Subcutaneous abdominal adipose tissue (tissue), 5 donors: ENCODE data around the gene CENPS.

Source experiments
- H3K27ac ChIP-seq: one replicate; pipeline ENCODE4 v1.7.0; 2013; ENCODE audit warnings: low read depth, mild to moderate bottlenecking, inconsistent platforms, low read length, moderate library complexity
- H3K27me3 ChIP-seq, 5 donors: one replicate each; pipeline ENCODE4 v1.7.0; 2013; ENCODE audit warnings: low read length in 5 of 5, inconsistent platforms in 1 of 5; ENCODE audit not compliant: control insufficient read depth in 5 of 5, insufficient read depth in 4 of 5
- H3K36me3 ChIP-seq, 5 donors: one replicate each; pipeline ENCODE4 v1.7.0; 2013; ENCODE audit warnings: low read length in 5 of 5; ENCODE audit not compliant: control insufficient read depth in 5 of 5, insufficient read depth in 5 of 5
- H3K4me1 ChIP-seq, 5 donors: one replicate each; pipeline ENCODE4 v1.7.0; 2013; ENCODE audit warnings: low read length in 5 of 5, mild to moderate bottlenecking in 3 of 5, moderate library complexity in 1 of 5; ENCODE audit not compliant: control insufficient read depth in 5 of 5, insufficient read depth in 5 of 5
- H3K4me3 ChIP-seq, 5 donors: one replicate each; pipeline ENCODE4 v1.7.0; 2013; ENCODE audit warnings: low read length in 5 of 5, low read depth in 1 of 5
- H3K9ac ChIP-seq, 5 donors: one replicate each; pipeline ENCODE4 v1.7.0; 2013; ENCODE audit warnings: low read length in 5 of 5, mild to moderate bottlenecking in 4 of 5, moderate library complexity in 3 of 5
- H3K9me3 ChIP-seq, 5 donors: one replicate each; pipeline ENCODE4 v1.7.0; 2013; ENCODE audit warnings: low read length in 5 of 5; ENCODE audit not compliant: control insufficient read depth in 5 of 5
- donor health status: healthy.
- donor health status: healthy.
- donor health status: healthy.
- donor health status: healthy.
- donor health status: healthy.

Gene CENPS

DNA sequence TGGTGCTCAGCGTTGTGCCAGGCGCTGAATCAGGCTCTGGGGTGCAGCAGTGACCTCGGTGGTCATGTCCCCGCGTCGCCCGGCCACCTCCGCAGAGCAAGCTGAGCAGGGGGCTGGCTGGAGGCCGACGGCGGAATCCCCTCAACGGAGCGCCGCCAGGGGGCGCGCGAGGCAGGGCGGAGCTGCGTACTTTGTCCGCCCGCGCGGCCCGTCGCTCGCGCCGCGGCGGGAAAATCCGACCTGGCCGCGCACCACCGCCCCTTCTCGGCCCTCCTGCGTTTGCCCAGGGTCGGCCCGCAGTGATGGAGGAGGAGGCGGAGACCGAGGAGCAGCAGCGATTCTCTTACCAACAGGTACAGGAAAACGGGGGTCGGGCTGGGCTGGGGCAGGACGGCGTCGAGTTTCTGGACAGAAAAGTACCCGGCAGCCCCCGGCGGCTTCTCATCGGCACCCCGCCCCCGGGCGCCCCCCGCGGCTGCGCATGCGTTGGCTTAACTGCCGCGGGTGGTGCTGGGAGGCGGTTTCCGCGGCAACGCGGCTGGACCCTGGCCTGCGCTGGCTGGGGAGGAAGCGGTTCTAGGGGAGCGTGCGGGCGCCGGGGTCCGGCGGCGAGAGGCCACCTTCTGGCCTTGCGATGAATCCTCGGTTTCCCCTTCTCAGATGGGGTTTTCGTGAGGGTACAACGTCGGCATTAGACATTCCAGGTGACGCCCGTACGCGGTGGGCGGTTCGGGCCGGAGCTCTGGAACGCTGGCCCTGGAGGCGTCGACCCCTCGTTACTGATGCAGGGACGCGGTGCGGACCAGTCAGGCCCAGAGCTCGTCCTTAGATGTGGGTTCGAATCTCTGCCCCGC lies at the start of gene CENPS:
Gene CENPS, plus strand, starts transcription at position 218 of the 854 bp plus-strand sequence. Its CDS starts 85 bp downstream, at position 303.
- Histone ChIP-seq H3K27me3 (no peaks in the 10 kb centered on the region), H3K4me3 (peak within 1 kb of the TSS; percentile 79 to 95 (median 90)), H3K36me3 (no peaks in the 10 kb centered on the region), H3K4me1 (peaks cover 6 to 26% (median 21%) of the 10 kb centered on the region in 5 donors), H3K9ac (peak within 1 kb of the TSS; percentile 44 to 92 (median 83)), H3K9me3 (no peaks in the 10 kb centered on the region), H3K27ac (peak within 1 kb of the TSS; percentile 37)

DNA sequence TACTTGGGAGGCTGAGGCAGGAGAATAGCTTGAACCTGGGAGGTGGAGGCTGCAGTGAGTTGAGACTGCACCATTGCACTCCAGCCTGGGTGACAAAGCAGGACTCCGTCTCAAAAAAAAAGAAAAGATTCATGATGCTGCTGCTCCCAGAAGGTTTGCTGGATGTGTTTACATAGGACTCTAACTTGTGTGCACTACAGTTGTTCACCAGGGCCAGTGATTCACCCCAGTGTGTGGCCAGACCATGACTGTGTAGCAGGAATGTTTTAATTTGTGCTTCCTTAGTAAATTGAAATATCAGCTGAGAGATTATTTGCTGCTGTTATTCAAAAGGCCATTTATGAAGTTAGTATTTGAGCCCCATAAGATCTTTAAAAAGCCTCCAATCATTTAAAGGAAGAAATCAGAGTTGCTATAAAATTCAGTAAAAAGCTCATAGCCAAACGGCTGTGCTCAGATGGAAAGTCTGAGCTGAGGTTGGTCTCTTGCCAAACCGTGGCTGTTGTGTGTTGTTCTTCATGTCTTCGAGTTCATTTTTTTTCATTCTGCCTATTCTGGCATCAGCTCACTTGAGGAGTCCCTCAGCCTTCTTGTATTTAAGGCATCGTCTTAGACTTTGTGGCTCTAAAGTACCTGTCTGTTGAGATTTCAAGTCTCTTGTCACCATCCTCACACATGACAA lies 49.5 kb upstream of the CENPS start:
- Histone ChIP-seq H3K27ac (peak overlapping the region; percentile 12), H3K36me3 (peaks cover 6 to 42% (median 27%) of the 10 kb centered on the region in 5 donors)

DNA sequence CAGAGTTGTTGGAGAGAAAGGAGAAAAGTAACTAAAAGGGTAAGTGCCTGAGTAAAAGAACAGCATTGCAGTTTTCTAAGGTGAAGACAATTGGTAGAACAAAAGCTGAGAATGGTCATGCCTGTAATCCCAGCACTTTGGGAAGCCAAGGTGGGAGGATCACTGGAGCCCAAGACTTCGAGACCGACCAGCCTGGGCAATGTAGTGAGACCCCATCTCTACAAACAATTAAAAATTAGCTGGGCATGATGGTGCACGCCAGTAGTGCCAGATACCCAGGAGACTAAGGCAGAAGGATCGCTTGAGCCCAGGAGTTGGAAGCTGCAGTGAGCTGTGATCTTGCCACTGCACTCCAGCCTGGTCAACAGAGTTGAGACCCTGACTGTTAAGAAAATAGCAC lies 46.6 kb upstream of the CENPS start:
- Histone ChIP-seq H3K9ac (no peak overlapping the region), H3K36me3 (peaks cover 0 to 19% (median 9%) of the 10 kb centered on the region in 5 donors)

More for the DNA sequence above, 49.5 kb upstream of the CENPS start:
- Histone ChIP-seq H3K4me3 (no peak overlapping the region), H3K9ac (no peak overlapping the region), H3K4me1 (peaks cover 0 to 16% (median 6%) of the 10 kb centered on the region in 5 donors), H3K27me3 (no peaks in the 10 kb centered on the region), H3K9me3 (no peaks in the 10 kb centered on the region)

DNA sequence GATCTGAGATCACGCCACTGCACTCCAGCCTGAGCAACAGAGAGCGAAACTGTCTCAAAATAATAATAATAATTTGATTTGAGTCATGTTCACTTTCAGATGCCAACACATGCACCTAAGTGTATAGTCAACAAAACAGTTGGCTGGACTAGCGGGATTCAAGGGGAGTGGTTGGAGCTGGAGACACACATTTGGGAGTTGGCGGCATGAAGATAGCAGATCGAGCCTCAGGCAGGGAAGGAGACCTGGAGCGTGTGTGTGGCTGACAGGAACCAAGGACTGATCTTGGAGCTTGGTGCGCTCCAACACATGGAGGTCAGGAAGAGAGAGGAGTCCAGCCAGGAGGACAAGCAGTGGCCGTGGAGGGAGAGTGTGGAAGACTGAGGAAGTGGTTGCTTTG lies 46.0 kb upstream of the CENPS start:
- H3K9me3 ChIP-seq = no peaks in the 10 kb centered on the region
- no peak overlapping the region for H3K4me3 ChIP-seq
- H3K36me3 ChIP-seq = peaks cover 0 to 13% (median 5%) of the 10 kb centered on the region in 5 donors
- no peaks in the 10 kb centered on the region for H3K27me3 ChIP-seq
- peaks cover 13 to 43% (median 27%) of the 10 kb centered on the region in 5 donors for H3K4me1 ChIP-seq
- no peak overlapping the region for H3K9ac ChIP-seq
- H3K27ac ChIP-seq = no peak overlapping the region

More for the DNA sequence above, 46.6 kb upstream of the CENPS start:
- Histone ChIP-seq H3K27ac (no peak overlapping the region), H3K4me3 (no peak overlapping the region), H3K4me1 (peaks cover 13 to 37% (median 21%) of the 10 kb centered on the region in 5 donors), H3K9me3 (no peaks in the 10 kb centered on the region), H3K27me3 (no peaks in the 10 kb centered on the region)

DNA sequence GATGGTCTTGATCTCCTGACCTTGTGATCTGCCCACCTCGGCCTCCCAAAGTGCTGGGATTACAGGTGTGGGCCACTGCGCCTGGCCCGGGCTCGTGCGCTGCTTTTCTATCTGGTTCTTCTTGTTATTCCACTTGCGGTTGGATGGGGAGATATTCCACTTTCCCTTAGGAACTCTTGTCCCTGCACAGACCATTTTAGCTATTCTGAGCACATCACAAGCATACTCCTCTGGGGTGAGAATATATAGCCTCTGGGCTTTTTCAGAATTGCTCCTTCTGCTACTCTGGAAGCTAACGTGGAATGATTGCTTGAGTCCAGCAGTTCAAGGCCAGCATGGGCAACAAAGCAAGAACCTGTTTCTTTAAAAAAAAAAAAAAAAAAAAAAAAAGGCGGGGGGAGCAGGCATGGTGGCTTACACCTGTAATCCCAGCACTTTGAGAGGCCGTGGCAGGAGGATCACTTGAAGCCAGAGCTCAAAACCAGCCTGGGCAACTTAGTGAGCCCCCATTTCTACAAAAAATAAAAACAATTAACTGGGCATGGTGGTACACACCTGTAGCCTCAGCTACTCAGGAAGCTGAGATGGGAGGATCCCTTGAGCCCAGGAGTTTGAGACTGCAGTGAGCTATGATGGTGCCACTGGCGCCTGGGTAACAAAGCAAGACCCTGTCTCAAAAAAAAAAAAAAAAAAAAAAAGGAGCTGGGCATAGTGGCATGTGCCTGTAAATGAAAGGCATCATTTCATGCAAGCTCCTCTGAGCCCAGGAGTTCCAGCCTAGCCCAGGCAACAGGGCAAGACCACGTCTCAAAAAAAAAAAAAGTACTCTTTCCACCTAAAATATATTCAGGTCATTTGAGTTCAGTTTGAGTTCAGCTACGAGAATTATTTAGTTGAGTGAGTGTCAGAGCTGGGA lies 43.2 kb upstream of the CENPS start:
- H3K4me3 ChIP-seq = peak overlapping the region in 1 of 5 donors; percentile 10
- H3K27ac ChIP-seq = peak overlapping the region; percentile 84
- H3K27me3 ChIP-seq = no peaks in the 10 kb centered on the region

DNA sequence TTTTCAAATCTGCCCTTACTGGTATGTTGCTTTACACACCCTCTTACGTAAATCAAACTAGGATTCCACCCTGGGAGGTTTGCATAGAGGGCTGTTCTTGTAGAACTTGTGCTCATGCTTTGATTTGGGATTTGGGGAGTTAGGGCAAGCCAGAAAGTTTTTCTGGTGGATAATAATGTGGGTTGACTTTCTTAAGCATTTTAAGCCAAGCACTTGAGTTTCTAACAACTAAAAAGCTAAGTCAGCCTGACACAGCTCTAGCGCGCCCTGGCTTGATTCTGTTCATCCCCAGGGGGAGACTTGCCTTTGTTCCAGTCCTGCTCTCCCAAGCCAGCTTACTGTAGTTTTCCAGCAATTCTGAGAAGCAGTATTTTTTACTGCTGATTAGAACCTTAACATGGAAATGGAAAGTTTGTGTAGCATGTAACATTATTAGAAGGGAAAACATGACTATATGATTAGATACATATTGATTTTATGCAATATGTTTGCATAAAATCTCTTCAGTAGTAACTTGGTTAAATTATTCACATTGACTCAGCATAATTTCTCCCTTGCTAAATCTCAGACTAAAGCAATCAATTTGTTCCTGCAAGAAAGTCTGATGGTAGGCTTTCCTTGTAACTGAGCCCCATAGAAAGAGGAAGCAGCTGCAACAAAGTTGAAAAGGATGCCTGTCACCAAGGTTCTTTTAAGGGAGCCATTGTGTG lies 42.4 kb upstream of the CENPS start:
- Histone ChIP-seq H3K27me3 (no peaks in the 10 kb centered on the region), H3K36me3 (peaks cover 0 to 7% (median 2%) of the 10 kb centered on the region in 5 donors), H3K27ac (peak overlapping the region; percentile 84), H3K4me3 (peak overlapping the region; percentile 10 to 39 (median 27)), H3K9me3 (no peaks in the 10 kb centered on the region), H3K4me1 (peaks cover 13 to 35% (median 26%) of the 10 kb centered on the region in 5 donors), H3K9ac (peak overlapping the region in 4 of 5 donors; percentile 23 to 48 (median 34))

More for the DNA sequence above, 43.2 kb upstream of the CENPS start:
- peaks cover 0 to 7% (median 4%) of the 10 kb centered on the region in 5 donors for H3K36me3 ChIP-seq
- H3K9me3 ChIP-seq = no peaks in the 10 kb centered on the region
- peaks cover 13 to 35% (median 26%) of the 10 kb centered on the region in 5 donors for H3K4me1 ChIP-seq
- H3K9ac ChIP-seq = peak overlapping the region in 3 of 5 donors; percentile 23 to 48 (median 24)

DNA sequence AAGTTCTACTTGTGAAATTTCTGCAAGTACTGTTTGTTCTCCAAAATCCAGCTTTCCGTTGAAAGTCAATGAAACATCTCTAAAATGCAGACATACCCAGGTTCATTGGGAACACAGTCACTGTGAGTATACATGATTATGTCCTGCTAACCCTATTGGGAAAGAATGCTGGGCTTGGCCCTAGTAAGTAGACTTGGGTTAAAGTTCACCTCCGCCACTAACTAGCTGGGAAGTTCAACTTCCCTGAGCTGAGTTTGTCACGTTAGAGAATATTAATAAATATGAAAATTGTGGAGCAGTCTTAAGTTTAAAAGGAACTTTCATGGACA lies 41.9 kb upstream of the CENPS start:
- H3K4me3 ChIP-seq = peak overlapping the region in 4 of 5 donors; percentile 10 to 34 (median 23)
- H3K27ac ChIP-seq = peak overlapping the region; percentile 84

DNA sequence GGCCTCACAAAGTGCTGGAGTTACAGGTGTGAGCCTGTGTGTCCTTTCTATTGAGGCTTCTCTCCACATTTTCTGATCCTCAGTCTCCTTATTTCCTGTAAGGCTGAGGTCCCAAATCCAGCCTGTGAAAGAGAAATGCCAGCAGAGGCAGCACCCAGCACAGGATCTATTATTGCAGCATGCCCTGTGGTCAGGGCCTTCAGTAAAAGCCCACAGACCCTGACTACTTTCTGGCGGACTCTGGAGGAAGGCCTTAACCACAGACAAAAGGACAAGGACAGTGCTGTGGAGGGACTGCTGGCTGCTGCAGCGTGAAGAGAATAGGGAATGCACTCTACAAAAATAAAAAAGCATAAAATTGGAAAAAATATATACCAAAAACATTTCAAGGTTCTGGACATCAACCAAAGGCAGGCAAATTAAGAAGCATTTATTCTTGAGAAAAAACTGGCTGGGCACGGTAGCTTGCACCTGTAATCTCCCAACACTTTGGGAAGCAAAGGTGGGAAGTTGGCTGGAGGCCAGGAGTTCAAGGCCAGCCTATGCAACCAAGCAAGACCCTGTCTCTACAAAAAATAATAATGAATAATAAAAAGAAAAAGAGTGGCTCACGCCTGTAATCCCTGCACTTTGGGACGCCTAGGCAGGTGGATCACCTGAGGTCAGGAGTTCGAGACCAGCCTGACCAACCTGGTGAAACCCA lies 40.8 kb upstream of the CENPS start:
- Histone ChIP-seq H3K27me3 (no peaks in the 10 kb centered on the region), H3K27ac (peak overlapping the region; percentile 84), H3K4me1 (peaks cover 13 to 35% (median 26%) of the 10 kb centered on the region in 5 donors), H3K36me3 (peaks cover 0 to under 1% (median 0%) of the 10 kb centered on the region in 5 donors), H3K9ac (peak overlapping the region in 2 of 5 donors; percentile 21 to 66), H3K9me3 (peaks cover 0 to 4% (median 0%) of the 10 kb centered on the region in 5 donors), H3K4me3 (no peak overlapping the region)

More for the DNA sequence above, 41.9 kb upstream of the CENPS start:
- H3K27me3 ChIP-seq = no peaks in the 10 kb centered on the region
- peaks cover 13 to 35% (median 26%) of the 10 kb centered on the region in 5 donors for H3K4me1 ChIP-seq
- H3K9me3 ChIP-seq = no peaks in the 10 kb centered on the region
- peaks cover 0 to 6% (median 0%) of the 10 kb centered on the region in 5 donors for H3K36me3 ChIP-seq
- H3K9ac ChIP-seq = peak overlapping the region in 2 of 5 donors; percentile 34 to 66
